Astrocyte (in vitro differentiated cells and primary cell): Measurements from ENCODE around the gene LIPM.

Experiments used
- EZH2 ChIP-seq: IDR thresholded peaks from 2 replicates; pipeline ENCODE4 v1.6.1; 2012; ENCODE audit warnings: mild to moderate bottlenecking, low read length, inconsistent platforms; ENCODE audit not compliant: insufficient read depth
- TF ChIP-seq, protein P1 (sequence below): IDR thresholded peaks from 2 replicates; pipeline ENCODE4 v1.5.1; 2011; ENCODE audit warnings: low read depth, mild to moderate bottlenecking, inconsistent platforms, low read length, moderate library complexity; ENCODE audit not compliant: insufficient read depth

GRCh38 chr10:88810196-88810961 lies 7.8 kb downstream of the LIPM start:
- TF ChIP-seq, protein P1, sequence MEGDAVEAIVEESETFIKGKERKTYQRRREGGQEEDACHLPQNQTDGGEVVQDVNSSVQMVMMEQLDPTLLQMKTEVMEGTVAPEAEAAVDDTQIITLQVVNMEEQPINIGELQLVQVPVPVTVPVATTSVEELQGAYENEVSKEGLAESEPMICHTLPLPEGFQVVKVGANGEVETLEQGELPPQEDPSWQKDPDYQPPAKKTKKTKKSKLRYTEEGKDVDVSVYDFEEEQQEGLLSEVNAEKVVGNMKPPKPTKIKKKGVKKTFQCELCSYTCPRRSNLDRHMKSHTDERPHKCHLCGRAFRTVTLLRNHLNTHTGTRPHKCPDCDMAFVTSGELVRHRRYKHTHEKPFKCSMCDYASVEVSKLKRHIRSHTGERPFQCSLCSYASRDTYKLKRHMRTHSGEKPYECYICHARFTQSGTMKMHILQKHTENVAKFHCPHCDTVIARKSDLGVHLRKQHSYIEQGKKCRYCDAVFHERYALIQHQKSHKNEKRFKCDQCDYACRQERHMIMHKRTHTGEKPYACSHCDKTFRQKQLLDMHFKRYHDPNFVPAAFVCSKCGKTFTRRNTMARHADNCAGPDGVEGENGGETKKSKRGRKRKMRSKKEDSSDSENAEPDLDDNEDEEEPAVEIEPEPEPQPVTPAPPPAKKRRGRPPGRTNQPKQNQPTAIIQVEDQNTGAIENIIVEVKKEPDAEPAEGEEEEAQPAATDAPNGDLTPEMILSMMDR = peak; percentile 92
- no peak for TF ChIP-seq EZH2
